Measurements from ENCODE around the gene FSD2. TPM values are rescaled to one million over a fixed set of nuclear protein-coding genes. Genes with fewer than 3 reads are reported as not detected.

FSD2 gene
- total and polyA plus RNA-seq, 9 of the 15 experiments (the other 6 are each of a cell fraction or from before 2014, with no cell fraction given) = 0.01 to 0.06 TPM; not detected in 7

GRCh38 chr15:82790321-82790720, 15.5 kb downstream of the FSD2 start (continued):
- TF ChIP-seq ZKSCAN3 (CRISPR knock-in tag; IDR thresholded peaks at IDR 0.05) (no peak), SRSF7 (optimal IDR thresholded peaks at IDR 0.05; ENCODE audit: low read depth, low read length) (no peak), CREB1 (IDR thresholded peaks at IDR 0.05) (no peak), CREB1 (CRISPR knock-in tag; IDR thresholded peaks at IDR 0.05) (no peak), ZNF143 (CRISPR knock-in tag; IDR thresholded peaks at IDR 0.05) (no peak), MAZ (CRISPR knock-in tag; conservative IDR thresholded peaks at IDR 0.05 in 1 of 2, IDR thresholded peaks at IDR 0.05 in 1 of 2) (no peak)

- no peak for FAIRE-seq
- H3K4me2 ChIP-seq (ENCODE audit: insufficient read depth, low read length) = no peak overlapping the region
- no peaks in the 10 kb centered on the region; a peak in 1 of 5 replicates for H3K4me1 ChIP-seq (replicated peaks in 1 of 2; ENCODE audit: control insufficient read depth in 2 of 2, insufficient read depth in 2 of 2, low read length in 2 of 2)
- intact Hi-C loops (cut with micrococcal nuclease) (no loop called here), in situ Hi-C loops (cut with MboI) (no loop called here)
- TF ChIP-seq HLTF (IDR thresholded peaks at IDR 0.05) = no peak
- TF ChIP-seq TEAD4 (IDR thresholded peaks at IDR 0.05; ENCODE audit: low read length) = no peak
- TF ChIP-seq TEAD4 (CRISPR knock-in tag; IDR thresholded peaks at IDR 0.05; ENCODE audit: borderline replicate concordance) = no peak
- TF ChIP-seq SMAD4 (CRISPR knock-in tag; conservative IDR thresholded peaks at IDR 0.05) = no peak
- TF ChIP-seq ZNF121 (CRISPR knock-in tag; conservative IDR thresholded peaks at IDR 0.05) = peak; percentile 45; the same call in 1 of the 2 replicates
- CTCF ChIA-PET (ENCODE audit: low intra/inter-chr PET ratio) = no interaction called here
- no peak overlapping the region for H3K9ac ChIP-seq (ENCODE audit: insufficient read depth in 1 of 2, low read depth in 2 of 2, low read length in 2 of 2)
- H3K79me2 ChIP-seq (ENCODE audit: control insufficient read depth, insufficient read depth, low read length) = no peaks in the 10 kb centered on the region
- WGBS (ENCODE audit: insufficient coverage, low coverage, missing lambda C conversion rate) = 0% methylated on average over 1 of the region's 1 CpG
- ATAC-seq = no peak; the same call in 2 of the 3 replicates
- peaks cover 7 to 21% of the 10 kb centered on the region in 2 experiments for H3K27me3 ChIP-seq (ENCODE audit: control insufficient read depth in 2 of 2, insufficient read depth in 2 of 2, low read length in 2 of 2)
- H3K36me3 ChIP-seq (ENCODE audit: control insufficient read depth, insufficient read depth, low read length) = no peaks in the 10 kb centered on the region
- no peaks in the 10 kb centered on the region for H3K9me1 ChIP-seq (ENCODE audit: control insufficient read depth, insufficient read depth, low read length)
- H4K20me1 ChIP-seq (replicated peaks; ENCODE audit: control insufficient read depth, insufficient read depth, low read length) = no peaks in the 10 kb centered on the region
- peak in 1 of 4 experiments; percentile 3 for DNase-seq (ENCODE audit: extremely low read depth in 1 of 4, low spot score in 3 of 4)
- H2AFZ ChIP-seq (ENCODE audit: low read depth, low read length) = no peak overlapping the region
- no peak overlapping the region for H3K4me3 ChIP-seq
- no TSS peak for BruUV-seq (replicated peaks)
- no peaks in the 10 kb centered on the region for H3K9me3 ChIP-seq (replicated peaks; ENCODE audit: control insufficient read depth, insufficient read depth, low read depth, low read length)
- no peak overlapping the region for H3K27ac ChIP-seq (ENCODE audit: extremely low read depth, low read depth, low read length)
- POLR2A ChIA-PET = no interaction called here
Observed at GRCh38 chr15:82789491-82789890, 16.4 kb downstream of the FSD2 start.
